CD14-positive monocyte (primary cell): ENCODE data around the gene RO60. TPM values are rescaled to one million over a fixed set of nuclear protein-coding genes. Genes with fewer than 3 reads are reported as not detected.

Experiments
- DNase-seq, 3 donors: peaks; one replicate each; pipeline ENCODE4 v3.0.0-alpha.2; 2011 to 2022
- H2AFZ ChIP-seq: 2 replicates; pipeline ENCODE4 v1.6.0; 2012; ENCODE audit warnings: mild to moderate bottlenecking, low read depth, low read length, inconsistent platforms; ENCODE audit not compliant: insufficient read depth, poor library complexity, severe bottlenecking
- H3K27ac ChIP-seq, 2 donors: 1 replicate in 1 of 2; 2 replicates in 1 of 2; pipeline ENCODE4 v1.5.1; 2012 to 2013; ENCODE audit warnings: low read length in 2 of 2, control low read depth in 1 of 2, inconsistent platforms in 1 of 2, low read depth in 1 of 2, mild to moderate bottlenecking in 1 of 2
- H3K27me3 ChIP-seq, 2 donors: one replicate each; pipeline versions ENCODE4 v1.6.0 to v1.6.1; 2011 to 2013; ENCODE audit warnings: low read length in 2 of 2; ENCODE audit not compliant: control insufficient read depth in 2 of 2, insufficient read depth in 2 of 2
- H3K36me3 ChIP-seq, 2 donors: replicated peaks in 1 of 2; 1 replicate in 1 of 2; 2 replicates in 1 of 2; pipeline versions ENCODE4 v1.5.1 to v1.6.1; 2012 to 2013; ENCODE audit warnings: low read length in 2 of 2, control low read depth in 1 of 2, inconsistent platforms in 1 of 2, mild to moderate bottlenecking in 1 of 2; ENCODE audit not compliant: insufficient read depth in 2 of 2, control insufficient read depth in 1 of 2
- H3K4me1 ChIP-seq, 2 donors: 1 replicate in 1 of 2; 2 replicates in 1 of 2; pipeline versions ENCODE4 v1.5.1 to v1.6.1; 2012 to 2013; ENCODE audit warnings: low read length in 2 of 2, control low read depth in 1 of 2, inconsistent platforms in 1 of 2, mild to moderate bottlenecking in 1 of 2, moderate library complexity in 1 of 2; ENCODE audit not compliant: insufficient read depth in 2 of 2, control insufficient read depth in 1 of 2
- H3K4me2 ChIP-seq: replicated peaks from 2 replicates; pipeline ENCODE3; 2012; ENCODE audit warnings: low read length, moderate library complexity, mild to moderate bottlenecking; ENCODE audit not compliant: poor library complexity, severe bottlenecking; ENCODE audit errors: extremely low read depth
- H3K4me3 ChIP-seq, 3 experiments: fragments of 200-600 bp in 1 of 3; sonication (generic) in 1 of 3; replicated peaks in 1 of 3; 1 replicate in 2 of 3; 2 replicates in 1 of 3; pipeline ENCODE4 v1.5.1; 2011 to 2013; ENCODE audit warnings: low read length in 3 of 3, mild to moderate bottlenecking in 3 of 3, control low read depth in 2 of 3, low read depth in 2 of 3, inconsistent platforms in 1 of 3, moderate library complexity in 1 of 3
- H3K79me2 ChIP-seq: 2 replicates; pipeline ENCODE4 v1.6.0; 2012; ENCODE audit warnings: mild to moderate bottlenecking, control low read depth, inconsistent platforms, low read length, moderate library complexity; ENCODE audit not compliant: insufficient read depth
- H3K9ac ChIP-seq: 2 replicates; pipeline ENCODE4 v1.6.0; 2017; ENCODE audit warnings: low read length, mild to moderate bottlenecking; ENCODE audit not compliant: insufficient read depth, poor library complexity, severe bottlenecking
- H3K9me3 ChIP-seq, 2 donors: replicated peaks in 1 of 2; 1 replicate in 1 of 2; 2 replicates in 1 of 2; pipeline versions ENCODE4 v1.5.1 to v1.6.1; 2012 to 2013; ENCODE audit warnings: low read length in 2 of 2, control low read depth in 1 of 2; ENCODE audit not compliant: control insufficient read depth in 1 of 2, insufficient read depth in 1 of 2
- H4K20me1 ChIP-seq: 2 replicates; pipeline ENCODE4 v1.6.0; 2012; ENCODE audit warnings: mild to moderate bottlenecking, low read length, control low read depth, moderate library complexity; ENCODE audit not compliant: insufficient read depth
- H3K27ac Mint-ChIP-seq, 7 donors: one replicate each; pipeline ENCODE4 v1.8.0; 2020; ENCODE audit warnings: mild to moderate bottlenecking in 7 of 7, mixed read lengths in 7 of 7, moderate library complexity in 6 of 7, inconsistent platforms in 2 of 7
- H3K27me3 Mint-ChIP-seq, 3 donors: one replicate each; pipeline ENCODE4 v1.8.0; 2021 to 2022; ENCODE audit warnings: low read depth in 3 of 3, mild to moderate bottlenecking in 3 of 3, mixed read lengths in 3 of 3, moderate library complexity in 3 of 3, inconsistent platforms in 1 of 3
- H3K36me3 Mint-ChIP-seq, 2 donors: one replicate each; pipeline ENCODE4 v1.8.0; 2020; ENCODE audit warnings: mixed read lengths in 2 of 2, inconsistent platforms in 1 of 2, mild to moderate bottlenecking in 1 of 2
- H3K4me1 Mint-ChIP-seq: one replicate; pipeline ENCODE4 v1.8.0; 2020; ENCODE audit warnings: mild to moderate bottlenecking, mixed read lengths
- H3K4me3 Mint-ChIP-seq, 2 donors: one replicate each; pipeline ENCODE4 v1.8.0; 2020; ENCODE audit warnings: mild to moderate bottlenecking in 2 of 2, mixed read lengths in 2 of 2, moderate library complexity in 1 of 2
- H3K9me3 Mint-ChIP-seq, 7 donors: one replicate each; pipeline ENCODE4 v1.8.0; 2020 to 2022; ENCODE audit warnings: mixed read lengths in 7 of 7, mild to moderate bottlenecking in 6 of 7, moderate library complexity in 6 of 7, inconsistent platforms in 2 of 7
- WGBS: methylation state at CpG from one replicate; pipeline ENCODE4 v1.1.5; 2013; ENCODE audit warnings: missing lambda C conversion rate; ENCODE audit not compliant: insufficient coverage; 5-methylcytosine and 5-hydroxymethylcytosine counted together
- intact Hi-C, 2 donors: fragments of 100-400 bp; cut with micrococcal nuclease; formaldehyde crosslinking; loops; one replicate each; pipeline versions ENCODE4 v1.15.0 to v1.15.1; 2023
- polyA plus RNA-seq, 3 donors: library from polyadenylated mRNA; depleted of rRNA in 1 of 3; unstranded in 2 of 3; stranded (reverse) in 1 of 3; fragments of 300-500 nt in 2 of 3; fragments of >200 nt in 1 of 3; fragmentation: Illumina TruSeq in 2 of 3; gene quantifications; 1 replicate in 2 of 3; 2 replicates in 1 of 3; pipeline ENCODE4 v1.2.3, GENCODE V29; 2012 to 2021
- TF ChIP-seq, protein P1 (sequence below): fragments of 200-600 bp; IDR thresholded peaks from one replicate; pipeline ENCODE4 v1.8.0; 2022; ENCODE audit warnings: antibody characterized with exemption, mild to moderate bottlenecking

Gene RO60
- polyA plus RNA-seq, 3 donors: 13.2 to 67.9 (median 58.1) TPM

DNA sequence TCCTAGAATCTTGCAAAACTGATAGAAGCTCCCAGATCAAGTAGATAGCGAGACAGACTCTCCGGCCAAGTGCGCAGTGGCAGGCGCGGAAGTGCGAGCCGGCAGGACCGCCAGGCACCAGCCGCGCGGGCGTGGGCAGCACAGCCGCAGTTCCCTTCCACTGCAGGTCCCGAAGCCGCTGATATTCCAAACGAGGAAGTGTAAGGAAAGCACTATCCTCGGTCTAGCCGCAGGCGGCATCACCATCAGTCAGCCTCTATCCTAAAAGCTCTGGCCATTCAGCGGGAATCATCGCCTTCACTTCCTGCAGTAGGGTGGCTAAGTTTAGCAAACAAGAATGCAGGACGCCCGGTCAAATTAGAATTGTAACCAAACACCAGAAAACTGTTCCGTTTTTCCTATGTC lies 45.1 kb downstream of the RO60 start:
- peaks cover 35% of the 10 kb centered on the region for H3K79me2 ChIP-seq
- 0% methylated on average over 23 of the region's 24 CpGs for WGBS
- peak overlapping the region; percentile 87 for H3K4me2 ChIP-seq
- peak overlapping the region; percentile 90 for H2AFZ ChIP-seq
- Mint-ChIP-seq H3K27ac (peak overlapping the region; percentile 90 to 95 (median 93)), H3K9me3 (no peaks in the 10 kb centered on the region), H3K4me3 (peak overlapping the region; percentile 88 to 95), H3K36me3 (peaks cover 15% of the 10 kb centered on the region in 2 donors), H3K4me1 (peaks cover 23% of the 10 kb centered on the region), H3K27me3 (peaks cover 0 to 3% (median 1%) of the 10 kb centered on the region in 3 donors)
- intact Hi-C loops: loop anchor here in 1 of 2 donors (10.0 kb wide), 1 partner anchor 50 kb away; the partner anchor contains the start of genes RO60 and UCHL5
- DNase-seq: peak; percentile 29 to 57 (median 52)
- peak overlapping the region; percentile 63 to 97 (median 96) for H3K4me3 ChIP-seq
- H3K4me1 ChIP-seq: peaks cover 14 to 21% of the 10 kb centered on the region in 2 donors
- no peaks in the 10 kb centered on the region for H3K27me3 ChIP-seq
- TF ChIP-seq, protein P1, sequence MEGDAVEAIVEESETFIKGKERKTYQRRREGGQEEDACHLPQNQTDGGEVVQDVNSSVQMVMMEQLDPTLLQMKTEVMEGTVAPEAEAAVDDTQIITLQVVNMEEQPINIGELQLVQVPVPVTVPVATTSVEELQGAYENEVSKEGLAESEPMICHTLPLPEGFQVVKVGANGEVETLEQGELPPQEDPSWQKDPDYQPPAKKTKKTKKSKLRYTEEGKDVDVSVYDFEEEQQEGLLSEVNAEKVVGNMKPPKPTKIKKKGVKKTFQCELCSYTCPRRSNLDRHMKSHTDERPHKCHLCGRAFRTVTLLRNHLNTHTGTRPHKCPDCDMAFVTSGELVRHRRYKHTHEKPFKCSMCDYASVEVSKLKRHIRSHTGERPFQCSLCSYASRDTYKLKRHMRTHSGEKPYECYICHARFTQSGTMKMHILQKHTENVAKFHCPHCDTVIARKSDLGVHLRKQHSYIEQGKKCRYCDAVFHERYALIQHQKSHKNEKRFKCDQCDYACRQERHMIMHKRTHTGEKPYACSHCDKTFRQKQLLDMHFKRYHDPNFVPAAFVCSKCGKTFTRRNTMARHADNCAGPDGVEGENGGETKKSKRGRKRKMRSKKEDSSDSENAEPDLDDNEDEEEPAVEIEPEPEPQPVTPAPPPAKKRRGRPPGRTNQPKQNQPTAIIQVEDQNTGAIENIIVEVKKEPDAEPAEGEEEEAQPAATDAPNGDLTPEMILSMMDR: no peak
- peaks cover 25% of the 10 kb centered on the region for H4K20me1 ChIP-seq
- peaks cover 12 to 19% of the 10 kb centered on the region in 2 donors for H3K36me3 ChIP-seq
- peak overlapping the region; percentile 88 for H3K9ac ChIP-seq
- H3K27ac ChIP-seq: peak overlapping the region; percentile 66 to 90
- H3K9me3 ChIP-seq: no peaks in the 10 kb centered on the region

DNA sequence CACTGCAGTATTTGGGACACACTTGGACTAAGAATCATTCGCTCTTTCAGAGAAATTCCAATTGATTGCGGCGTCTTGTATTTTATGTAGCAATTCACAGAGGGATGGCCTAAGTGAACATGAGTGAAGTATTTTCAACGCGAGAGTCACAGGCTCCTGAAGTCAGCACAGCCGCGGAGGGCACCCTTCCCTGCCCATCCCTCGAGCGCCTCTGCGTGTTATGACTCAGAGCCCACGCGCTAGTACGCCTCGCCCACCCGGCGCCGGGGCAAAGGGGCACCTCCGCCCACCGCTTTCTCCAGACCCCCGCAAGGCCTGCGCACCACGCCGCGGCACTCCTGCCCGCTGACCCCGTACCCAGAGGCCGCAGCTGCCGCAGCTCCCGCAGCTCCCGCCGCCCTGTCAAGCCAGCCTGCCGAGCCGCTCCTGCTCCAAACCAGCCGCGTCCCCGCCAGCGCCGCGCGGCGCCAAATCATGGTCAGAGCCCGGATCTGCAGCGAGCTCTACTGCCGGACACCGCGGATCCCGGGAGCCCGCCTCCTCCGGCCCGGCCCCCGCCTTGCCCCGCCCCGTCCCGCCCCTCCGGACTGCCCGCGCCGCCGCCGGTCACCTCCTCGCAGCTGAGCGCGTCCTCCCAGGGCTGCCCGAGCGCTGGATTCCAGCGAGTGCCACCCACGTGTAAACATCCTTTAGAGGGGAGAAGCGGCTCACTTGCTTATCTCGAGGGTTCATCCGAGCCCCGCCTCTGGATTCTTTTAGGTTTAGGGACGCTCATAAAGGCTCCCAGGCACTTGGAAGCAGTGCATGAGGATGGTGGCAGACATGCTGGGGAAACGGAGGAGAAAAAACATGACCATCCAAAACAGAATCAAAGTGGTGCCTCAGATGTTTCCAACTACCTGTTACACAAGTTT lies 45.8 kb downstream of the RO60 start, which contains the start of gene GLRX2:
GLRX2 (minus strand) TSS at position 508 of the 914 bp plus-strand sequence; CDS start at position 476, 32 bp downstream.
- H3K9me3 ChIP-seq: no peaks in the 10 kb centered on the region
- Mint-ChIP-seq H3K4me3 (peak within 1 kb of the TSS; percentile 88 to 95), H3K27me3 (peaks cover 0 to 3% (median 1%) of the 10 kb centered on the region in 3 donors), H3K36me3 (peaks cover 8% of the 10 kb centered on the region in 2 donors), H3K27ac (peak within 1 kb of the TSS; percentile 90 to 95 (median 93)), H3K4me1 (peaks cover 23% of the 10 kb centered on the region), H3K9me3 (no peaks in the 10 kb centered on the region)
- peak within 1 kb of the TSS; percentile 88 for H3K9ac ChIP-seq
- peaks cover 35% of the 10 kb centered on the region for H3K79me2 ChIP-seq
- H3K27me3 ChIP-seq: no peaks in the 10 kb centered on the region
- H4K20me1 ChIP-seq: peaks cover 25% of the 10 kb centered on the region
- peaks cover 14 to 21% of the 10 kb centered on the region in 2 donors for H3K4me1 ChIP-seq
- intact Hi-C loops: loop anchor here (5.0 to 10.0 kb wide), 2 partner anchors 48 to 50 kb away; partner anchors contain the start of genes RO60 (in 2 of the 2) and UCHL5 (in 2 of the 2)
- H3K4me2 ChIP-seq: peak within 1 kb of the TSS; percentile 87
- H3K36me3 ChIP-seq: peaks cover 7 to 13% of the 10 kb centered on the region in 2 donors
- H3K27ac ChIP-seq: peak within 1 kb of the TSS; percentile 66 to 90
- peak; percentile 70 to 79 (median 74) for DNase-seq
- TF ChIP-seq, protein P1: peak; percentile 25
- peak within 1 kb of the TSS; percentile 90 for H2AFZ ChIP-seq
- peak within 1 kb of the TSS; percentile 63 to 97 (median 96) for H3K4me3 ChIP-seq
- under 1% methylated on average over 55 of the region's 73 CpGs for WGBS
